IPS DF 19.7 (cell line): Measurements from ENCODE around the gene ASB10.
A peak's percentile ranks its signal among the peaks of the same experiment; 100 is the strongest.

ENCODE experiments used
- DNase-seq: peaks from one replicate; pipeline ENCODE4 v3.0.0-alpha.2; 2013; ENCODE audit warnings: low read depth, low spot score

Gene ASB10

GRCh38 chr7:151187409-151188251 lies 580 bp upstream of the ASB10 start:
- DNase-seq, result no peak

GRCh38 chr7:151185762-151186639 lies 1.0 kb downstream of the ASB10 start:
- no peak for DNase-seq

GRCh38 chr7:151181011-151181431 lies 6.0 kb downstream of the ASB10 start:
- no peak for DNase-seq

GRCh38 chr7:151179946-151180345 lies 7.1 kb downstream of the ASB10 start:
- DNase-seq, result no peak

GRCh38 chr7:151179287-151179860 lies 7.7 kb downstream of the ASB10 start:
- DNase-seq, result no peak

GRCh38 chr7:151178831-151179230 lies 8.2 kb downstream of the ASB10 start:
- DNase-seq, result no peak

- no peak for DNase-seq
Observed at GRCh38 chr7:151178236-151178635, 8.8 kb downstream of the ASB10 start.

- no peak for DNase-seq
Observed at GRCh38 chr7:151177310-151177709, 9.7 kb downstream of the ASB10 start.

- no peak for DNase-seq
Observed at GRCh38 chr7:151176401-151176800, 10.6 kb downstream of the ASB10 start.

GRCh38 chr7:151175793-151176311 lies 11.2 kb downstream of the ASB10 start:
- no peak for DNase-seq

GRCh38 chr7:151175047-151175792 lies 11.8 kb downstream of the ASB10 start:
- no peak for DNase-seq

GRCh38 chr7:151174246-151175046 lies 12.6 kb downstream of the ASB10 start:
- DNase-seq, result peak; percentile 42

GRCh38 chr7:151173386-151174245 lies 13.4 kb downstream of the ASB10 start:
- no peak for DNase-seq

GRCh38 chr7:151172273-151173141 lies 14.5 kb downstream of the ASB10 start:
- no peak for DNase-seq

GRCh38 chr7:151168787-151169162 lies 18.3 kb downstream of the ASB10 start:
- no peak for DNase-seq

- DNase-seq, result no peak
Observed at GRCh38 chr7:151168003-151168786, 18.9 kb downstream of the ASB10 start.

- no peak for DNase-seq
Observed at GRCh38 chr7:151167197-151167961, 19.7 kb downstream of the ASB10 start, which contains the start of gene GBX1. GBX1 (minus strand) TSS chr7:151167694; CDS start chr7:151167548, 146 bp downstream.
